GM12878 (cell line): Measurements from ENCODE around the gene SLC3A2. TPM values are rescaled to one million over a fixed set of nuclear protein-coding genes. Genes with fewer than 3 reads are reported as not detected.

Experiments
- ATAC-seq: fragments of 200-7000 bp; cut with Tn5 transposase; 3 replicates; pipeline ENCODE4 v1.9.1; 2020; ENCODE audit warnings: mild to moderate bottlenecking, moderate library complexity
- BruUV-seq: library from RNA; stranded (reverse); fragments of 400-500 nt; replicated peaks from 2 replicates; lab custom pipeline; 2021; lab: Mats Ljungman, UMichigan
- CTCF ChIA-PET: fragments of 300-600 bp; sonication (Branson Sonifier 250); formaldehyde crosslinking; extraction: SDS; loops from one replicate; lab custom pipeline; 2021; ENCODE audit warnings: inconsistent platforms; lab: Yijun Ruan, JAX
- POLR2A ChIA-PET: fragments of 350-600 bp; formaldehyde crosslinking; extraction: SDS; loops from one replicate; lab custom pipeline; 2021; ENCODE audit warnings: inconsistent platforms; lab: Charles Lee
- RAD21 ChIA-PET: fragments of 300-600 bp; sonication (Branson Sonifier 250); formaldehyde crosslinking; loops from one replicate; lab custom pipeline; 2023; ENCODE audit warnings: antibody characterized with exemption; ENCODE audit not compliant: unreplicated experiment; lab: Charles Lee
- SMC1A ChIA-PET: fragments of 300-600 bp; sonication (Branson Sonifier 250); formaldehyde crosslinking; loops from one replicate; lab custom pipeline; 2023; ENCODE audit not compliant: unreplicated experiment, uncharacterized antibody; lab: Charles Lee
- DNase-seq: peaks from one replicate; pipeline ENCODE4 v3.0.0-alpha.2; 2011; ENCODE audit warnings: low read depth, low spot score
- FAIRE-seq: peaks from 3 replicates; lab custom pipeline; 2011; peaks lifted over from hg19 to GRCh38; lab: Jason Lieb, UNC
- H2AFZ ChIP-seq: 2 replicates; pipeline ENCODE4 v1.6.0; 2011; ENCODE audit warnings: low read depth, low read length, control low read depth; ENCODE audit not compliant: control insufficient read depth
- H3K27ac ChIP-seq: 2 replicates; pipeline ENCODE4 v1.5.1; 2011; ENCODE audit warnings: control low read depth; ENCODE audit not compliant: control insufficient read depth, insufficient read depth
- H3K27me3 ChIP-seq, 2 experiments: replicated peaks in 1 of 2; 2 replicates each; pipeline versions ENCODE4 v1.6.0 to v1.6.1; 2011; ENCODE audit warnings: low read length in 1 of 2; ENCODE audit not compliant: control insufficient read depth in 2 of 2, insufficient read depth in 2 of 2
- H3K36me3 ChIP-seq, 2 experiments: 2 replicates each; pipeline ENCODE4 v1.5.1; 2011; ENCODE audit warnings: low read length in 1 of 2; ENCODE audit not compliant: control insufficient read depth in 2 of 2, insufficient read depth in 2 of 2
- H3K4me1 ChIP-seq: 2 replicates; pipeline ENCODE4 v1.6.1; 2011; ENCODE audit warnings: mild to moderate bottlenecking, low read length, moderate library complexity, mixed read lengths; ENCODE audit not compliant: control insufficient read depth, insufficient read depth
- H3K4me2 ChIP-seq: 2 replicates; pipeline ENCODE4 v1.6.0; 2011; ENCODE audit warnings: control low read depth; ENCODE audit not compliant: control insufficient read depth, insufficient read depth
- H3K4me3 ChIP-seq: fragments of 200-600 bp; sonication (generic); 2 replicates; pipeline ENCODE4 v1.5.1; 2016
- H3K79me2 ChIP-seq: 2 replicates; pipeline ENCODE4 v1.6.0; 2011; ENCODE audit warnings: low read length; ENCODE audit not compliant: control insufficient read depth, insufficient read depth
- H3K9ac ChIP-seq: 2 replicates; pipeline ENCODE4 v1.8.0; 2011; ENCODE audit warnings: low read length, control low read depth, mixed read lengths; ENCODE audit not compliant: control insufficient read depth, insufficient read depth
- H3K9me3 ChIP-seq: replicated peaks from 3 replicates; pipeline ENCODE4 v1.5.1; 2011; ENCODE audit warnings: mild to moderate bottlenecking, low read length; ENCODE audit not compliant: control insufficient read depth, insufficient read depth
- H4K20me1 ChIP-seq: 2 replicates; pipeline ENCODE4 v1.6.0; 2011; ENCODE audit not compliant: control insufficient read depth, insufficient read depth
- ASH2L ChIP-seq: fragments of 300-600, 200-600 bp; sonication (generic); IDR thresholded peaks from 2 replicates; pipeline ENCODE4 v1.6.1; 2017; ENCODE audit warnings: low read depth, mild to moderate bottlenecking, borderline replicate concordance
- CEBPB ChIP-seq, 2 experiments: fragments of 150-350 bp in 1 of 2; IDR thresholded peaks; 2 replicates each; pipeline ENCODE4 v1.6.1; 2012 to 2014; ENCODE audit warnings: low read depth in 2 of 2, low read length in 2 of 2, borderline replicate concordance in 1 of 2, inconsistent platforms in 1 of 2
- CHD1 ChIP-seq: IDR thresholded peaks from 2 replicates; pipeline ENCODE4 v1.6.1; 2012; ENCODE audit warnings: low read depth, low read length, improper control_type of control experiment
- E2F4 ChIP-seq: IDR thresholded peaks from 2 replicates; pipeline ENCODE4 v1.6.1; 2012; ENCODE audit warnings: low read depth, low read length, improper control_type of control experiment
- ELK1 ChIP-seq: IDR thresholded peaks from 2 replicates; pipeline ENCODE4 v1.6.1; 2012; ENCODE audit warnings: low read depth, low read length, improper control_type of control experiment
- FOS ChIP-seq: IDR thresholded peaks from 3 replicates; pipeline ENCODE4 v1.6.1; 2011; ENCODE audit warnings: borderline replicate concordance; ENCODE audit not compliant: insufficient read length; ENCODE audit errors: extremely low read depth
- KDM1A ChIP-seq: fragments of 200-600 bp; sonication (generic); IDR thresholded peaks from 2 replicates; pipeline ENCODE4 v1.6.1; 2016; ENCODE audit warnings: borderline replicate concordance
- MEF2A ChIP-seq: IDR thresholded peaks from 2 replicates; pipeline ENCODE4 v1.6.1; 2011; ENCODE audit warnings: low read depth, mild to moderate bottlenecking, low read length, moderate library complexity; ENCODE audit not compliant: insufficient read depth
- MLLT1 ChIP-seq: fragments of 450-650 bp; IDR thresholded peaks from 2 replicates; pipeline ENCODE4 v1.6.1; 2016; ENCODE audit warnings: mild to moderate bottlenecking
- NFXL1 ChIP-seq: fragments of 450-650 bp; IDR thresholded peaks from 2 replicates; pipeline ENCODE4 v1.6.1; 2017; ENCODE audit warnings: antibody characterized with exemption, mild to moderate bottlenecking, borderline replicate concordance
- NRF1 ChIP-seq: conservative IDR thresholded peaks from 2 replicates; pipeline ENCODE4 v1.6.1; 2011; ENCODE audit warnings: mild to moderate bottlenecking, low read depth, low read length, improper control_type of control experiment
- RUNX3 ChIP-seq: IDR thresholded peaks from 2 replicates; pipeline ENCODE4 v1.6.1; 2012; ENCODE audit warnings: low read length, inconsistent platforms
- SREBF2 ChIP-seq: IDR thresholded peaks from 2 replicates; pipeline ENCODE4 v1.6.1; 2012; ENCODE audit warnings: mild to moderate bottlenecking, low read length
- ZBTB11 ChIP-seq: fragments of 450-650 bp; formaldehyde crosslinking; IDR thresholded peaks from 2 replicates; pipeline ENCODE4 v1.5.0; 2022; ENCODE audit warnings: mild to moderate bottlenecking, missing genetic modification characterization
- ZNF274 ChIP-seq: IDR thresholded peaks from one replicate; pipeline ENCODE4 v1.8.0; 2011; ENCODE audit not compliant: insufficient read length, insufficient read depth
- WGBS: methylation state at CpG from one replicate; pipeline ENCODE4 v1.1.6; 2016; ENCODE audit warnings: low lambda C conversion rate; ENCODE audit not compliant: insufficient replicate concordance, insufficient coverage; ENCODE audit errors: missing lambda C conversion rate; 5-methylcytosine and 5-hydroxymethylcytosine counted together
- in situ Hi-C: fragments of 300-500 bp; cut with MboI; formaldehyde crosslinking; loops from 9 replicates; pipeline ENCODE4 v1.14.3; 2018; ENCODE audit warnings: mixed read lengths
- intact Hi-C: fragments of 100-400 bp; cut with micrococcal nuclease; formaldehyde crosslinking; loops from one replicate; pipeline ENCODE4 v1.14.2; 2022; ENCODE audit not compliant: unreplicated experiment
- polyA plus RNA-seq, 11 experiments: library from polyadenylated mRNA; depleted of rRNA in 4 of 11; unstranded in 6 of 11; stranded (reverse) in 5 of 11; fragments of >200 nt; fragmentation: Nextera tagmentation in 4 of 11; fragmentation: Illumina TruSeq in 1 of 11; extraction: Ambion mirVana in 4 of 11; extraction: Trizol in 1 of 11; gene quantifications; 1 replicate in 1 of 11; 2 replicates in 10 of 11; pipeline versions ENCODE4 v1.2.1 to v1.2.3, GENCODE V29; 2011 to 2016; ENCODE audit warnings: inconsistent platforms in 2 of 11, missing spikeins in 2 of 11, low read depth in 1 of 11
- total RNA-seq, 4 experiments: library from RNA; depleted of rRNA in 3 of 4; stranded (reverse); fragments of >200 nt in 3 of 4; fragmentation: Illumina TruSeq in 1 of 4; extraction: Trizol in 1 of 4; gene quantifications; 2 replicates each; pipeline versions ENCODE4 v1.2.1 to v1.2.3, GENCODE V29; 2013 to 2021

SLC3A2 gene
- total and polyA plus RNA-seq, 10 of the 15 experiments (the other 5 are each of a cell fraction or from before 2014, with no cell fraction given), result 6.9 to 158 (median 106) TPM

GRCh38 chr11:62855571-62856332, 24.9 kb upstream of the SLC3A2 start:
- under 1% methylated on average over 54 of the region's 54 CpGs for WGBS
- peak; percentile 75 for FAIRE-seq
- Histone ChIP-seq H3K27ac (peak overlapping the region; percentile 97), H3K4me3 (peak overlapping the region; percentile 98), H3K27me3 (no peaks in the 10 kb centered on the region), H3K36me3 (peaks cover 17 to 32% of the 10 kb centered on the region in 2 experiments), H4K20me1 (0 out of 2 replicates have a peak, but pooled peaks cover 3% of the 10 kb centered on the region), H3K9me3 (no peaks in the 10 kb centered on the region), H2AFZ (peak overlapping the region; percentile 88), H3K4me2 (peak overlapping the region; percentile 94), H3K9ac (peak overlapping the region; percentile 98), H3K4me1 (peaks cover 20% of the 10 kb centered on the region), H3K79me2 (peaks cover 86% of the 10 kb centered on the region)
- CTCF ChIA-PET, result interaction anchor here (0.7 to 5.9 kb wide), 13 partner anchors 13 to 313 kb away, joined by 3 to 68 read pairs (median 5); partner anchors contain the start of genes SLC3A2, STX5, TAF6L and TMEM179B
- peak; percentile 97 for DNase-seq
- BruUV-seq, result no TSS peak
- POLR2A ChIA-PET, result interaction anchor here (0.5 to 7.8 kb wide), 37 partner anchors 7 to 1479 kb away, joined by 3 to 92 read pairs (median 4); partner anchors contain the start of genes B3GAT3, C11orf98, CSKMT and HNRNPUL2
- in situ Hi-C loops (no loop called here), intact Hi-C loops (loop anchor here (1.0 kb wide), 2 partner anchors 14 to 128 kb away; partner anchors contain the start of gene HNRNPUL2)
- ATAC-seq, result peak; percentile 86
- RAD21 ChIA-PET, result interaction anchor here (0.9 to 3.6 kb wide), 12 partner anchors 10 to 311 kb away, joined by 3 to 31 read pairs (median 4); partner anchors contain the start of genes C11orf98, CSKMT, HNRNPUL2 and SLC3A2
- SMC1A ChIA-PET, result interaction anchor here (0.6 to 5.2 kb wide), 16 partner anchors 10 to 342 kb away, joined by 3 to 36 read pairs (median 5); partner anchors contain the start of genes C11orf98, CSKMT, NXF1 and TMEM179B
- TF ChIP-seq ZBTB11 (CRISPR knock-in tag) (peak; percentile 14; the same call in 1 of the 2 replicates), CHD1 (peak; percentile 94), FOS (no peak), NRF1 (peak; percentile 85), RUNX3 (peak; percentile 95), CEBPB (IDR thresholded peaks at IDR 0.05; ENCODE audit: borderline replicate concordance in 1 of 2, low read depth in 2 of 2, low read length in 2 of 2) (no peak), E2F4 (peak; percentile 91), ELK1 (no peak), ASH2L (no peak), MEF2A (0 out of 2 replicates have a peak, but pooled peaks have one; percentile 39), SREBF2 (no peak), NFXL1 (no peak), ZNF274 (no peak), KDM1A (no peak), MLLT1 (peak; percentile 94)
